ENCODE results near the gene NUMB. TPM values are rescaled to one million over a fixed set of nuclear protein-coding genes. Genes with fewer than 3 reads are reported as not detected.
A peak's percentile ranks its signal among the peaks of the same experiment; 100 is the strongest.

The NUMB gene
- total RNA-seq, 1 experiment from 2014 or later, result 17.8 TPM

GRCh38 chr14:73232984-73233383, 225.4 kb downstream of the NUMB start:
- DNase-seq (ENCODE audit: low read depth), result no peak

GRCh38 chr14:73231981-73232851, 226.1 kb downstream of the NUMB start:
- DNase-seq (ENCODE audit: low read depth), result peak; percentile 24

GRCh38 chr14:73230051-73230450, 228.3 kb downstream of the NUMB start:
- no peak for DNase-seq (ENCODE audit: low read depth)

- peak; percentile 91 for DNase-seq (ENCODE audit: low read depth)
Observed at GRCh38 chr14:73227812-73228781, 230.2 kb downstream of the NUMB start.

GRCh38 chr14:73225496-73225895, 232.8 kb downstream of the NUMB start:
- DNase-seq (ENCODE audit: low read depth), result no peak

Other genes starting within 250 kb of the NUMB start
- 1.6 and 2.8 TPM in 2 replicates for gene PAPLN, start 221.0 kb downstream of the NUMB start, total RNA-seq (2014; rRNA removed; shearing (Covaris generic))
- gene RIOX1, start 32.4 kb upstream of the NUMB start, total RNA-seq (2014; rRNA removed; shearing (Covaris generic)), result 7.7 and 9.3 TPM in 2 replicates
- gene ACOT1, start 78.6 kb upstream of the NUMB start, total RNA-seq (2014; rRNA removed; shearing (Covaris generic)), result 4.3 and 5.3 TPM in 2 replicates
- gene HEATR4, start 100.4 kb upstream of the NUMB start, total RNA-seq (2014; rRNA removed; shearing (Covaris generic)), result not detected in 2 replicates
- 29.9 and 31.9 TPM in 2 replicates for gene ACOT2, start 110.7 kb upstream of the NUMB start, total RNA-seq (2014; rRNA removed; shearing (Covaris generic))
- 3.0 and 3.6 TPM in 2 replicates for gene ACOT4, start 133.3 kb upstream of the NUMB start, total RNA-seq (2014; rRNA removed; shearing (Covaris generic))
- gene ACOT6, start 154.0 kb upstream of the NUMB start, total RNA-seq (2014; rRNA removed; shearing (Covaris generic)), result not detected in 2 replicates
- gene DNAL1, start 186.4 kb upstream of the NUMB start, total RNA-seq (2014; rRNA removed; shearing (Covaris generic)), result 3.8 and 12.3 TPM in 2 replicates

Data from RPMI7951 (cell line).